ENCODE data around the gene MAGEA6.
"Not testable (repeated sequence)": the region's sequence is repeated elsewhere in the genome, so short reads cannot be mapped to it uniquely, and the experiment has no call there.

The MAGEA6 gene, protein sequence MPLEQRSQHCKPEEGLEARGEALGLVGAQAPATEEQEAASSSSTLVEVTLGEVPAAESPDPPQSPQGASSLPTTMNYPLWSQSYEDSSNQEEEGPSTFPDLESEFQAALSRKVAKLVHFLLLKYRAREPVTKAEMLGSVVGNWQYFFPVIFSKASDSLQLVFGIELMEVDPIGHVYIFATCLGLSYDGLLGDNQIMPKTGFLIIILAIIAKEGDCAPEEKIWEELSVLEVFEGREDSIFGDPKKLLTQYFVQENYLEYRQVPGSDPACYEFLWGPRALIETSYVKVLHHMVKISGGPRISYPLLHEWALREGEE

GRCh38 chrX:152769549-152770289 is at the start of gene MAGEA6:
MAGEA6 (minus strand) TSS chrX:152769689; CDS start chrX:152767650, 2,039 bp downstream.
- not testable (repeated sequence) for DNase-seq

DNA sequence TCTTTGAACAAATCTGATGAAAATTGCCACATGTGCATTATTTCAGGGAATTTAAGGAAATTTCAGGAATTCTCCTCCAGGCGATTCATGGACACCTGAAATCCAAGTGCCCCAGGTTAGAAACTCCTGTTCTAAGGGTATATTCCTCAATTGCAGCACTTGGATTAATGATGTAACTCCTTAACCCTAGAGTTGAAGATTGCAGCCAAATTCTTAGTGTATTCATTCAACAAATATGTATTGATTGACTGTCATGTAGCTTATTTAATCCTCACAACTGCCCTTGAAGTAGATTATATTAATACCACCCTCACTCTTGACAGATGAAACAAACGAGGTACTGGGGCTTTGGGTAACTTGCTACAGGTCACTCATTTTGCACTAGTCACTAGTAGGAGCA is 49.8 kb upstream of the MAGEA6 start:
- DNase-seq, result no peak

DNA sequence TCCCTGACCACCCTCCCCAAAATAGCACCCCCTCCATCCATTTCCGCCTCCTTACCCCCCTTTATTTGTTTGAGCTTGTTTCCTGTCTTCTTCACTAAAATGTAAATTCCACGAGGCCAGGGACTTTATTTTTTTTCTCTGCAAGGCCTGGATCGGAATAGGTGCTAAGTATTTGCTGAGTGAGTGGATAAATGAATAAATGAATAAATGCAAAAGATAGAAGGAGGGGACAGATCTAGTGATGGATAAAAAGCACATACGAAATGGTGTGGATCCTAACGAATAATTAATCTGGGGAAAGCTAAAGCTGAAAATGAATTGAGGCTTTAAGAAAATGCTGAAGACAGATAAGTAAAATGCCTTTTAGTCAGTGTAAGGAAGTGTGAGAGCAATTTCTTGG is 48.9 kb upstream of the MAGEA6 start:
- DNase-seq, result no peak

DNA sequence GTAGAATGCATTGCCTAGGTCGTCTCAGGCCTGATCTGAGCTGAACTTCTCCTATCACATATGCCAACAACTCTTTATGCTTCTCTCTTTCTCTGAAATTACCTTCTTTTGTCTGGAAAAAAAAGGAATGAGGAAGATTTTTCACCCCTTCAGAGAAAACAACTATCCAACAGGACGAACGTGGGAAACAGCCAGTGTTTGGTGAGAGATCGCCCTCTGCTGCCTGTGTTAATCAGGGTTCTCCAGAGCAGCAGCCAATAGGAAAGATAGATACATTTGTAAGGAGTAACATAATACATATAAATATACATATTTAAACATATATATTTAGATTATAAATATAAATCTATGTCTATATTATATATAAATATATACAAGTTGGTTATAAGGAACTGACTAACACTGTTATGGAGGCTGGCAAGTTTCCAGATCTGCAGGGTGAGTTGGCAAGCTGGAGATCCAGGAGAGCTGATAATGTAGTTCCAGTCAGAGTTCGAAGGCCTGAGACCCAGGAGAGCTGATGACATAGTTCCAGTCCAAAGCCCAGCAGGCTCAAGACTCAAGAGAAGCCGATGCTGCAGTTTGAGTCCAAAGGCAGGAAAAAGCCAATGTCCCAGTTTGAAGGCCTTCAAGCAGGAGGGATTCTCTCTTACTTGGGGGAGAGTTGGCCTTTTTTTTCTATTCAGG is 47.7 kb upstream of the MAGEA6 start:
- peak in 1 of 2 experiments; percentile 39 for DNase-seq

- DNase-seq, result no peak
Observed at GRCh38 chrX:152814048-152814447, 44.6 kb upstream of the MAGEA6 start.

DNA sequence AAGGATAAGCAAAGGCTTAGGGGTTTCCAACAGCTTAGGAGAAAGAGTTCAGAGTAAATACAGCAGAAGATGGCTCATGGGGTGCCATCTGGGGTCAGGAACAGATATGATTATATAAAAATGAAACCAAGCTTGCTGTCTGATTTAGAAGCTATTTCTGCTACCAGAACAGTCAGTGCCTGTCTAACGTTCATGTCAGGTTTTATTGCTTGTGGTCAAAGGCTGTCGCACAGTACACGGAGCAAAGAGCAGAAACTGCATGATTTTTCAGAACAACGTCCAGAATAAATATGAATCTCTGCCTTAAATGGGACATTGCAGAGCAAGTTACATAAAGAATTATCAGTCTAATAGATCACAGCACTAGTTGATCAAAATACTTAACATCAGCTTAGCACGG is 43.7 kb upstream of the MAGEA6 start:
- no peak for DNase-seq

GRCh38 chrX:152810403-152810802 is 40.9 kb upstream of the MAGEA6 start:
- DNase-seq, result no peak

DNA sequence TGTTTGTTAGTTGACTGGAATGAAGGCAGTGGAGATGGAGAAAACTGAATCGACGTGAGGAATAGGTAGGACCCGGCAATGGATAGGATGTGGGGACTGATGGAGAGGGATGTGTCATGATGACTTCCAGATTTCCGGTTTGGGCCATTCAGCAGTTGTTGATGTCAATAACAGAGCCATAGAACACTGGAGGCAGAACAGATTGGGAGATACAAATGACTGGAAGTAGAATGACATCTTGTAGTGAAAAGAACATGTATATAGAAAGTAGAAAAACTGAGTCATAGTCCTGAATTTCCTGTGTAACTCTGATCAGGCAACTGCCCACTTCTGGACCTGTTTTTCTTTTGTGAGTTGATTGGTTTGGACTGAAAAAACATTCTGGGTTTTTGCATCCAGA is 36.5 kb upstream of the MAGEA6 start:
- no peak for DNase-seq

DNA sequence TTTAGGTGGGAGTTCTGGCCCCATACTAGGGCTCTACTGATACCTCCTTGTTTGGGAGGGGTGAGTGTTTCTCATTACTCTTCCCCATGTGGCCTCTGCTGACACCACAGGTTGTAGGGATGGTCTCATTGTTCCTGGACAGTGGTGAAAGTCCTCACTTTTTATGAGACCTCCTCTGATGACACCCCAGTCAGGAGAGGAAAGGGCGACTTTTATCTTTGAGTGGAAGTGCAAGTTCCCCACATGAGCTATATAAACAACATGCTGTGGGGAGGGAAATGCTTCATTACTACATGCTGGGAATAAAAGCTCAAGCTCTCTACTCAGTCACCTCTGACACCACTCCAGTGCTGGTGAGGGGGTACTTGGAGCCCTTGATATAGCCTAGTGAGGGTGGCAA is 29.5 kb upstream of the MAGEA6 start:
- no peak for DNase-seq

DNA sequence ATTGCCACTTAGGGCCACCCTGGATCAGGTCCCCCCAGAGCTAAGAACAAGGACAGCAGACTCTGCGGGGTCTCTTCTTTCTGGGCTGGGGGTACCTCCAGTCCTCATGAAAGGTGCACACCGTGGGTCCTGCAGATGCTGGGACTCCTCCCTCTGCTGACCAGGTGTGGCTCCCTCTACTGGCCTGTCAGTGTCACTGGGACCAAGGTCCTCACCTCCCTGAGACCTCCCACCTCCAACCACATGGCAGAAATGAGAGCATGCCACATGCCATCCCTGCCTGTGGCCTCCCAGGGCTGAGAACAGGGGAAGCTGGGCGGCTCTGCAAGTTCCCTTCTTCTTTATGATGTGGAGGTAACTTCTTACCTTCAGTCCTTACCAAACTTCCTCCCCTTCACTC is 17.6 kb upstream of the MAGEA6 start:
- not testable (repeated sequence) for DNase-seq

DNA sequence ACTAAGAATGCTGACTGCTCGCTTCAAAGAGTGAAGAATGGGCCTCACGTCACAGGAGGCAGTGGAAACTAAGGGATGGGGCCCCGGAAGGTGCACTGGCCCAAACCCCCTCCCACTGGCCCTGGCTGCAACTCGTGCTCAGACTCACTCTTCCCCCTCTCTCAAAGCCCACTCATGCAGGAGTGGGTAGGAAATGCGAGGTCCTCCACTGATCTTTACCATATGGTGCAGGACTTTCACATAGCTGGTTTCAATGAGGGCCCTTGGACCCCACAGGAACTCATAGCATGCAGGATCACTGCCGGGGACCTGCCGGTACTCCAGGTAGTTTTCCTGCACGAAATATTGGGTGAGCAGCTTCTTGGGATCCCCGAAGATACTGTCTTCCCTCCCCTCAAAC is 2.9 kb downstream of the MAGEA6 start:
- not testable (repeated sequence) for DNase-seq

DNA sequence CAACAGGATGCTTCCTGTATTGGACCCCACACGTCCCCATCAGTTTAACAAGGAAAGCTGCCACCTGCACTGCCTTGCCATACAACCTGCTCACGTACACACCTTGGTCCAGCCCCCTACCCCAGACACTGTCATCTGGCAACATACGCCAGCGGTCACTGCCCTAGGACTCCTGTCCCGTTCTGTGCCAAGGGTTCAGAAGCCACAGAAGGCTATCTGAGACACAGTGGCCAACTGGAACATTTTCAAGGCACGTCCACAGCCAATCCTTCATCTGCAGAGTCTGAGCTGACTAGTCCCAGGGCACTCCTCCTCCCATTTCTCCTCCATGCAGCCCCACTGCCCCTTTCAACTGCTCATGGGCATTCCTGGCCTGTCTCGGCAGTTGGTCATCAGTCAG is 7.9 kb downstream of the MAGEA6 start:
- not testable (repeated sequence) for DNase-seq

DNA sequence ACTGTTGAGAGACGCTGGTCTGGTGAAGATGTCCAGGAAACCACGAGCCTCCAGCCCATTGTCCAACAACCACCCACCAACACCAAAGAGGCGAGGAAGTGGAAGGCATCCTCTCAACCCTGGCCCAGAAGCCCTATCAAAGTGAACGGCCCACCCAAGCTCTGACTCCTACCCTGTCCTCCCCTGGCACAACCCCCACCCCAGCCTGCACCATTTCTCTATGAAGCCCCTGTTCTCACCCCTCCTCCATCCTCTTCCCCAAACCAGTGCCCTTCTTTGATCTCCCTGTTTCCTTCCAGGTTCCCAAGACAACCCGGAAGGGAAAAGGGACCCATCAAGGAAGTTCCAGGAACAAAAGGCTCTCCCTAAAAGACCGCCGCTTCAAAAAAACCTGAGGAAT is 9.9 kb downstream of the MAGEA6 start:
- DNase-seq, result not testable (repeated sequence)

DNA sequence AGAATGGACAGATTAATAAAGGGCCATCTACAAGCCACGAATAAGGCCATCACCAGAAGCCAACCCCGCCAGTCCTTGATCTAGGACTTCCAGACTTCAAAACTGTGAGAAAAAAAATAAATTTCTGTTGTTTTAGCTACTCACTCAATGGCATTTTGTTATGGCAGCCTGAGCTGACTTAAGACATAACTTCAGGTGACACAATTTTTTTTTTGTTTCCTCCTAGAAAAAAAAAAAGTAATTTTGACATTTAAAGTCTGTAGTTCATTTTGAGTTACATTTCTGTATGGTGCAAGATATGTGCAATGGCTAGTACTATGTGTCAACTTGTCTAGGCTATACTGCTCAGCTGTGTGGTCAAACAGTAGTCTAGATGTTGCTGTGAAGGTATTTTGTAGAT is 10.6 kb downstream of the MAGEA6 start, which contains the start of gene CSAG3:
CSAG3 (plus strand) TSS at position 301 of the 400 bp plus-strand sequence.
- not testable (repeated sequence) for DNase-seq

GRCh38 chrX:152754871-152755270 is 14.6 kb downstream of the MAGEA6 start:
- DNase-seq, result not testable (repeated sequence)

- DNase-seq, result not testable (repeated sequence)
Observed at GRCh38 chrX:152753686-152754650, 15.5 kb downstream of the MAGEA6 start, which contains the start of gene MAGEA2. MAGEA2 (minus strand) TSS chrX:152753842; CDS start chrX:152751363, 2,479 bp downstream.

DNA sequence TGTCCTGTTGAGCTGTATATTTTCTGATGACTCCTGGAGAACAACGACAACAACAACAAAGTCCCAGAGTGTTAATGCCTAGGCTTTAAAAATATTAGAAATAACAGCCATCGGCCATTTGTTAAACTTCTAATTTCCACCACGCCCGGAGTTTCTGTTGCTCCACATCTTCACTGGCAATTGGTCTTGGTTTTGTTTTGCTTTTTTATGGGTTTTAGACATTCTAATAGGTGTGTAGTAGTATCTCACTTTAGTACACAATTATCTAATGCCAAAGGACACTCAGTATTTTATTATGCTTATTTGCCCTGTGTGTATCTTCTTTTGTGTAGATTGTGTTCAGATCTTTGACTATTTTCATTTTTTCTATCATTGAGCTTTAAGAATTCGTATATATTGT is 30.9 kb downstream of the MAGEA6 start:
- no peak for DNase-seq

- DNase-seq, result not testable (repeated sequence)
Observed at GRCh38 chrX:152736528-152736927, 33.0 kb downstream of the MAGEA6 start.

DNA sequence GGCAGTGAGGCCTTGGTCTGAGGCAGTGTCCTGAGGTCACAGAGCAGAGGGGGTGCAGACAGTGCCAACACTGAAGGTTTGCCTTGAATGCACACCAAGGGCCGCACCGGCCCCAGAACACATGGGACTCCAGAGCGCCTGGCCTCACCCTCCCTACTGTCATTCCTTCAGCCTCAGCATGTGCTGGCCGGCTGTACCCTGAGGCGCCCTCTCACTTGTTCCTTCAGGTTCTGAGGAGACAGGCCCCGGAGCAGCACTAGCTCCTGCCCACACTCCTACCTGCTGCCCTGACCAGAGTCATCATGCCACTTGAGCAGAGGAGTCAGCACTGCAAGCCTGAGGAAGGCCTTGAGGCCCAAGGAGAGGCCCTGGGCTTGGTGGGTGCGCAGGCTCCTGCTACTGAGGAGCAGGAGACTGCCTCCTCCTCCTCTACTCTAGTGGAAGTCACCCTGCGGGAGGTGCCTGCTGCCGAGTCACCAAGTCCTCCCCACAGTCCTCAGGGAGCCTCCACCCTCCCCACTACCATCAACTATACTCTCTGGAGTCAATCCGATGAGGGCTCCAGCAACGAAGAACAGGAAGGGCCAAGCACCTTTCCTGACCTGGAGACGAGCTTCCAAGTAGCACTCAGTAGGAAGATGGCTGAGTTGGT is 33.5 kb downstream of the MAGEA6 start:
- no peak for DNase-seq

- no peak for DNase-seq
Observed at GRCh38 chrX:152735101-152735500, 34.4 kb downstream of the MAGEA6 start.

DNA sequence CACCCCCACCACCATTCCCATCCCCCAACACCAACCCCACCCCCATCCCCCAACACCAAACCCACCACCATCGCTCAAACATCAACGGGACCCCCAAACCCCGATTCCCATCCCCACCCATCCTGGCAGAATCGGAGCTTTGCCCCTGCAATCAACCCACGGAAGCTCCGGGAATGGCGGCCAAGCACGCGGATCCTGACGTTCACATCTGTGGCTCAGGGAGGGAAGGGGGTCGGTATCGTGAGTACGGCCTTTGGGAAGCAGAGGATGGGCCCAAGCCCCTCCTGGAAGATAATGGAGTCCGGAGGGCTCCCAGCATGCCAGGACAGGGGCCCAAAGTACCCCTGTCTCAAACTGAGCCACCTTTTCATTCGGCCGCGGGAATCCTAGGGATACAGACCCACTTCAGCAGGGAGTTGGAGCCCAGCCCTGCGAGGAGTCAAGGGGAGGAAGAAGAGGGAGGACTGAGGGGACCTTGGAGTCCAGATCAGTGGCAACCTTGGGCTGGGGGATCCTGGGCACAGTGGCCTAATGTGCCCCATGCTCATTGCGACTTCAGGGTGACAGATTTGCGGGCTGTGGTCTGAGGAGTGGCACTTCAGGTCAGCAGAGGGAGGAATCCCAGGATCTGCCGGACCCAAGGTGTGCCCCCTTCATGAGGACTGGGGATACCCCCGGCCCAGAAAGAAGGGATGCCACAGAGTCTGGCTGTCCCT is 35.2 kb downstream of the MAGEA6 start:
- DNase-seq, result not testable (repeated sequence)

Data from SW 1271 (cell line).